A673 (cell line): ENCODE measurements around the gene TBC1D10B.
"Not testable (repeated sequence)": the region's sequence is repeated elsewhere in the genome, so short reads cannot be mapped to it uniquely, and the experiment has no call there.

ENCODE experiments used
- EZH2 ChIP-seq: fragments of 200-600 bp; sonication (generic); IDR thresholded peaks from 2 replicates; pipeline ENCODE4 v1.6.1; 2017; ENCODE audit warnings: borderline replicate concordance, low read depth, mild to moderate bottlenecking, mixed read lengths, antibody characterized with exemption, low read length; ENCODE audit not compliant: poor library complexity, severe bottlenecking
- TF ChIP-seq, protein P1 (sequence below): fragments of 300-800, 200-600 bp; sonication (generic); conservative IDR thresholded peaks from 2 replicates; pipeline ENCODE4 v1.5.1; 2017; ENCODE audit warnings: low read depth, mild to moderate bottlenecking, antibody characterized with exemption, low read length, moderate library complexity, mixed read lengths

- TF ChIP-seq, protein P1, sequence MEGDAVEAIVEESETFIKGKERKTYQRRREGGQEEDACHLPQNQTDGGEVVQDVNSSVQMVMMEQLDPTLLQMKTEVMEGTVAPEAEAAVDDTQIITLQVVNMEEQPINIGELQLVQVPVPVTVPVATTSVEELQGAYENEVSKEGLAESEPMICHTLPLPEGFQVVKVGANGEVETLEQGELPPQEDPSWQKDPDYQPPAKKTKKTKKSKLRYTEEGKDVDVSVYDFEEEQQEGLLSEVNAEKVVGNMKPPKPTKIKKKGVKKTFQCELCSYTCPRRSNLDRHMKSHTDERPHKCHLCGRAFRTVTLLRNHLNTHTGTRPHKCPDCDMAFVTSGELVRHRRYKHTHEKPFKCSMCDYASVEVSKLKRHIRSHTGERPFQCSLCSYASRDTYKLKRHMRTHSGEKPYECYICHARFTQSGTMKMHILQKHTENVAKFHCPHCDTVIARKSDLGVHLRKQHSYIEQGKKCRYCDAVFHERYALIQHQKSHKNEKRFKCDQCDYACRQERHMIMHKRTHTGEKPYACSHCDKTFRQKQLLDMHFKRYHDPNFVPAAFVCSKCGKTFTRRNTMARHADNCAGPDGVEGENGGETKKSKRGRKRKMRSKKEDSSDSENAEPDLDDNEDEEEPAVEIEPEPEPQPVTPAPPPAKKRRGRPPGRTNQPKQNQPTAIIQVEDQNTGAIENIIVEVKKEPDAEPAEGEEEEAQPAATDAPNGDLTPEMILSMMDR: not testable (repeated sequence)
- TF ChIP-seq EZH2: not testable (repeated sequence)
These were observed 26.3 kb upstream of the TBC1D10B start for GRCh38 chr16:30396627-30397026.
